CD4-positive, alpha-beta T cell treated with Interferon alpha-2 for 1 hour (primary cell): ENCODE data around the gene SNX13.

ENCODE experiments used
- DNase-seq, 2 donors: peaks; one replicate each; pipeline ENCODE4 v3.0.0-alpha.2; 2020 to 2022

The SNX13 gene

DNA sequence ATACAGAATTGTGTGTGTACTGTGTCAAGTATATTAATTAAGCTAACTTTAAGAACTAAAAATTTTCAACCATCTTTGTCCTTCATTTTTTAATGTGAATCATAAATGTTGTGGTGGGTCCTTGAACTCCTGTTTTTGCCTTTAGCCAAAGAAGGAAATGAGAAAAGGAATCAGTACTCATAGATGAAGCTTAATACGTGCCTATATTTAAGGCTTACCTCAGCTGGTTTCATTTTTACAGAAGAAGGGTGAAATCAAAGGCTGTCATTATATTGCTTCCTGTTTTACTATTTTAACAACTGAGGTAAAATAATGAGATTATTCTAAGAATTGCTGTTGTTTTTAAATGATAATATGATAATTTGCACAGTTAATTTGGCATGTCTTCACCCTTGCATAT, 6.3 kb upstream of the SNX13 start:
- peak in 1 of 2 donors; percentile 21 for DNase-seq

DNA sequence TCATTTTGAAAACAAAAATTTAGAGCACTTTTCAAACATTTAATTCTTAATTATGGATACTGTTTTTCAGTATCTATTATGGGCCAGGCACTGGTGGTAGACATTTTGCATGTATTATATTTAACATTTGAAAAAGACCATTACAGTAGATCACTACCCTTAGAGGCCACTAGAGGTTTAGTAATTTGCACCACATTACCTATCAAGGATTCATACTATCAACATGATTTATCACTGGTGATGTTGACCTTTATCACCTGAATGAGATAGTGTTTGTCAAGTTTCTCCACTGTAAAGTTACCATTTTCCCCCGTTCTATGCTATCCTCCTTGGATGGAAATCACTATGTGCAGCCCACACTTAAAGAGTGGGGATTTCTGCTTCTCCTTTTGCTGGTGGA, 4.4 kb upstream of the SNX13 start:
- no peak for DNase-seq

DNA sequence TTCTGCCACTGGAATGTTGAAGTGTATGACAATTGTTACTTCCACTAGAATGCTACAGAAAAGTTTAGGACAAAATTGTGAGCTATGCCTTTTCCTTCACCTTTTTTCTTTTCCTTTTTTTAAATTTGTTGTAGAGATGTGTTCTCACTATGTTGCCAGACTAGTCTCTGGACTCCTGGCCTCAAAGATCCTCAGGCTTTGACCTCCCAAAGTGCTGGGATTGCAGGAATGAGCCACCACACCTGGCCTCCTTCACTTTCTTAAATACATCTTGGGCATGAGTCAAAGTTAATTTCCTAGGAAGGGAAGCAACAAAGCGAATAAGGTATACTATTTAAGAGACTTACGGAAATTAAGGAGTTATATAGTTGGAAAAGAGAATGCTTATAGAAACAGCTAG, 2.7 kb upstream of the SNX13 start:
- no peak for DNase-seq

DNA sequence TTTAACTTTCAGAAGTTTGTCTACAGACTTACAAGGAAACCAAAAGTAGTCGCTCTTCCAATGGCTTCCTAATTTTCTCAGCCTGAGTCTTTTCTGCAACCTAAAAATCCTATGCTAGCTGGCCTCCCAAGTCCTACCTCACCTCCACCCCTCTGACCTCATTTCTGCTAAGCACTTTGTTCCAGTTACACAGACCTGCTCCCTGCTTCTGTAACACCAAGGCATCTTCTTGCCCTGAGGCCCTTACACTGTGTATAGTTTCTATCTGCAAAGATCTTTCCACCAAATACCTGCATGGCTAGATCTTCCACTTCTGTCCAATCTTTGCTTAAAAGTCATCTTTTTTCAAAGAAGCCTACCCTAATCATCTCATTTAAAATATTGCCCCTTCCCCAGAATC, 1.9 kb upstream of the SNX13 start:
- DNase-seq, result no peak

DNA sequence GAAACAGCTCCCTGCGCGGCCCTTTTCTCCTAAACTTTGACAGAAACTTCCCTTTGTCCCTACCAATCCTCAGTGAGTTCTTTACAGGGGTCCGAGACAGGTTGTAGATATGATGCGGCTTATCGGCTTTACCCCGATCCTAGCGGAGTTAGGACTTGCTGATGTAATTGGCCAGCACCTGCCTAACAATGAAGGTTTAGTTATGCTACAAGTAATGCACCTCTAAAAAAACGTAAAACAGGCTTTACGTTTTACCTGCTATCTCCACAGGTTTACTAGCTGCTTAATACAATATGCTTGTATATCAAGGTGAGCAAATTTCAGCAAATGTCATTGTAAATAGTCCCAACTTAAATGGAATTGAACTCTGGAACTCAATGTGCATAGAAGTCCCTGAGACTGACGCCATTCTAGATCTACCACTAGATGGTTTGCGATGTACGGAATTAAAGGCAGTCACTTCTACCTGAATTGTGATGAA, 697 bp upstream of the SNX13 start:
- peak in 1 of 2 donors; percentile 28 for DNase-seq

DNA sequence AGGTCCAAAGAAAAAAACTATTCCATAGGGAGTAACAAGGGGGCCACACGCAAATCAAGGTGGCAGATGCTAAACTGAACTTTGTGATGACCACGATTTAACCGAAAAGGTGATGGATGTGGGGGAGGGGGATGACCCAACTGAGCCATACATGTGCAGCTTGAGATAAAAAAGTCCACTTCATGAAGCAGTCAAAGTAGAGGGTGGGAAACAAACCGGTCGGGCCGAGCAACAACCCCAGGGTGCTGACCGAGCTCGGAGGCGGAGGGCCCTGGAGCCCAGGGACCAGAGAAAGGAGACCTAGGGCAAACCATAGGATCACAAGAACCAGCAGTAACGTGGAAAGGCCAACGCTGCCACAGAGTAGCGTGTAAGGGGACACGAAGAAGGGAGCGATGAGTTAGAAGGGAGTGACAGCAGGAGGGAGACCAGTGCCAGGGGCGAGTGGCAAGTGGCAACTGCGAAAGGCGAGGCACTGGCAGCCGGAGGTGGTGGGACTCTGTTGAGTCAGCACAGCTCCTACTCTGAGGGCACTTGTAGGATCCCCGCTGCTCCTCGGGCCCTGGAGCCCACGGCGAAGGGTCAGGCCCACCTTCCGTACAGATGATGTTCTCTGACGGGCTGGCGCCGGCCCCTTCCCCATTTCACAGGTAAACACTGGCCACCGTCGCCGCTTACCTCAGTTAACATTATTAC, 540 bp downstream of the SNX13 start:
- DNase-seq, result peak; percentile 30 to 55

DNA sequence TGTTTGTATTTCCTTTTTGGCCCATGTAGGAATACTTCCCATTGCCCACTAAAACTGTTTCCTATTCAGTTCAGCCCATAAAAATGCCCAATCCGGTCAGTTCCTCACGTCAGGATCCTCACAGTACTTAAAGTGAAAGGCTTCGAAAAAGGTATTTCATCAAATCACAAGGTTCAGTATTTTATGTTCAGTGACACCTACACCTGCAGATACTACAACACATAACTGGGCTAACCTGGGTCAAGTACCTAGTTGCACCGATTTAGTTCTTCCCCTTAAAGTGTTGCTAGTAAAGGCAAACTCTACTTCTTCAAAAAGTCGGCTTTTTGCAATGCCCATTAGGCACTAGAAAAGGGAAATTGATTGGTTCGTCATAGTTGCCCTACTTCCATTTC, 1.1 kb downstream of the SNX13 start:
- no peak for DNase-seq

DNA sequence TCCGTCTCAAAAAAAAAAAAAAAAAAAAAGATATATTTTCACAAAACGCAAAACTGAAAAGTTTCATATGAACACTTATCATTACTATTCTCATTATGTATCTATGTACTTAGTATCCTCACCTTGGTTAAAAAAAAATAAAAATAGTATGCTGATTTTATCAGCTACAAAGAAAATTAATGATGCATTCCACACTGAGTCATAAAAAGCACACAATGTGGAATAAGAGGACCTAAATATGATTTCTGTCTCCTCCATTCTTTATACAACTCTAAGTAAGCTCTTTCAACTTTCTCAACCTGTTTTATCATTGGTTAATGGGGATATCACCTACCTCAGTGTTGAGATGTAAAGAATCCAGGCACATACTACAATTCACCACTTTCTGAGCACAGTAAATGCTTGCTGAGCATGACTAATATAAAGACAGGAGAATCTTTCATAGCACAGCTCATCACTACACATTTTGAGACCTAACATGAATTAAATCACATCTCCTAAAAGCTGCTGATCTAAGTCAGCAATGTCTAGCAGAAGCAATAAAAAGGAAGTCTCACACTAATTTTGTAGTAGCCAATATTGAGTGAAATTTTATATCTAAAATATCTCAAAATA, 2.7 kb downstream of the SNX13 start:
- DNase-seq, result no peak

DNA sequence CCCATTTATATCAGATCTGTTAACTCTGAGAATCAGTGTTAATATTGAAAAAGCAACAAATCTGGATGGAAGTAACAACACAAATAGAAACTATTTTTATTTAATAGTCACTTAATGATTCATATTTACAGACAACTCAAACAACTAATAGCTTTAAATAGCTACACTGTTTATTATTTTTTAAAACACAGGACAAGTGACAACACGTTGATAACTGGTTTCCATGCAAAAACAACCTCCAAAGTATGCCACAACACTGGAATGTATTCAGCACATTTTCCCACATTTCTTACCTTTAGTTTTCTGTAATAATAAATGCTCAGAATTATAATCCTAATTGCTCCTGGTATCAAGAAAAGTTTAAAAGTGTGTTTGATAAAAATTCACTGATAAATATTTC, 4.0 kb downstream of the SNX13 start:
- no peak for DNase-seq

DNA sequence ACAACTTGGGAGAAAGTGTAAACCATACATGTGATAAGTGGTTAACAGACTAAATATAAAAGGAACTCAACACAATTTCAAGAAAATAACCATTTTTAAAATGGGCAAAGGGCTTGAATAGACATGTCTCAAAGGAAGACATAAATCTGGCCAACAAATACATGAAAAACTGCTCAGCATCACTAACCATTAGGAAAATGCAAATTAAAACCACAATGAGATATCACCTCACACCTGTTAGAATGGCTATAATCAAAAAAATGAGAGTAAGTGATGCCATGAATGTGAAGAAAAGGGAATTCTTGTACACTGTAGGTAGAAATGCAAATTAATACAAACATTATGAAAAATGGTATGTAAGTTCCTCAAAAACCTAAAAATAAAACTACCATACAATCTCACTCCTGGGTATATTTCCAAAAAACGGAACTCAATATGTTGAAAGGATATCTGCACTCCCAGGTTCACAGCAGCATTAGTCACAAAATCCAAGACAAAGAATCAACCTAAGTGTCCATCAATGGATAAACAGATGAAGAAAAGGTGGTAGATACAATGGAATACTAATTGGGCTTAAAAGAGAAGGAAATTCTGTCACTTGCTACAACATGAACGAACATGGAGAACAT, 5.6 kb downstream of the SNX13 start:
- no peak for DNase-seq

DNA sequence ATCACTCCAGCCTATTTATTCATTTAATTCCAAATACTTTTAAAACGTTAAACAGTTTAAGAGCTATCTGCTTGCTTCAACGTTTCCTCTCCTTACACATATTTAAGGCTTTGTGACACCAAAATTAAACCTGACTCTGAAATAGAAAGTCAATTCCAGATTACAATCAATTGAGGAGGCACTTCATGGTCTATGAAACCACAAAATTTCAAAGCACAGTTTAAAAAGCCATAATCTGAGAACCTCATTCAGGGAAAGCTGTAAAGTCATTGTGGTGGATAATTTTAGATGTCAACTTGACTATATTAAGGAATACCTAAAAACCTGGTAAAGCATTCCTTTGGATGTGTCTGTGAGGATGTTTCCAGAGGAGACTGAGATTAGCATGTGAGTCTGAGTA, 6.2 kb downstream of the SNX13 start:
- peak in 1 of 2 donors; percentile 11 for DNase-seq

DNA sequence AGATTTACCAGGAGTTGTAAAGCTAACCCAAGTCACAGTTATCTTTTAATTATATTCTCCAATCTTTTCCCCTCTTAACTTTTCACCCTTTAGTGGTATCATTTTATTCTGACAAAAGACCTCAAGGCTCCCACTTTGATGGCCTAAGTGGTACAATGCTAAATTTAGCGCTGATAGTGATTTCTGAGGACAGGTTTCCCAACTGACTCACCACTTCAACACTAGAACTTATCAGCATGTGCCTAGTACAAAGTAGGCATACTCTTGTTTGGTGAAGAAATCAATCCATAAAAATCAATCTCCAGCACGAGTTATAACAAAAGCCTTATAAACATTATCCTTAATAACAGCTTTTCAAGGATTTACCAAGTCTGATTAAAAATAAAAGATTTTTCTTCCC, 7.5 kb downstream of the SNX13 start:
- no peak for DNase-seq

DNA sequence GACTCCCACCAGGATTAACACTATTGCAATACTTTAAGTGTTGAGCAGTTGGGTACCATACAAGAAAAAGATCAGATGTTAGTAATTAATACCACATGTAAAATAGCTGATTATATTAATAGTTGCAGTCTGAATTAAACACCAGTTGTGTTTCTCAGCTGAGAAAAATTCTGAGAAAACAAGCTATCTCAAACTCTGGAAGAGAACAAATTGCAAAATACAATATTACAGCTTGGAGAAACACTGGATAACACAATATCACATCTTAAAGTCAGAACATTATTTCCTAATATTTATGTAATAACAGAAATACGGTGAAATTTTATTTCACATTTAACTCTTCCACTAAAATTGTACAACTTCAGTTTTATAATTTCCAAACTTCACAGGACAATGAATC, 9.2 kb downstream of the SNX13 start:
- DNase-seq, result no peak

DNA sequence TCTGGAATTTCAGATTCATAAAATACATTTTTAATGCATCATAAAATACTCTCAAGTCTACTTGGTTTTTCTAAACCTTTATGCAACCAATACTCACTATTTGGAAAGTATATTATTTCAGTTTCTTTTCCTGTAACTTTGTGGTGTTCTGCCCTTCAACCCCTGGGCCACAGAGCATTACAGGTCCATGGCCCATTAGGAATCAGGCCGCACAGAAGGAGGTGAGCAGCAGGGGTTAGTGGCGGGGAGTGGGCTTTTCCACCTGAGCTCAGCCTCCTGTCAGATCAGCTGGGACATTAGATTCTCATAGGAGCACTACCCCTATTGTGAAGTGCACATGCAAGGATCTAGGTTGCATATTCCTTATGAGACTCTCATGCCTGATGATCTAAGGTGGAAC, 9.7 kb downstream of the SNX13 start:
- DNase-seq, result no peak

DNA sequence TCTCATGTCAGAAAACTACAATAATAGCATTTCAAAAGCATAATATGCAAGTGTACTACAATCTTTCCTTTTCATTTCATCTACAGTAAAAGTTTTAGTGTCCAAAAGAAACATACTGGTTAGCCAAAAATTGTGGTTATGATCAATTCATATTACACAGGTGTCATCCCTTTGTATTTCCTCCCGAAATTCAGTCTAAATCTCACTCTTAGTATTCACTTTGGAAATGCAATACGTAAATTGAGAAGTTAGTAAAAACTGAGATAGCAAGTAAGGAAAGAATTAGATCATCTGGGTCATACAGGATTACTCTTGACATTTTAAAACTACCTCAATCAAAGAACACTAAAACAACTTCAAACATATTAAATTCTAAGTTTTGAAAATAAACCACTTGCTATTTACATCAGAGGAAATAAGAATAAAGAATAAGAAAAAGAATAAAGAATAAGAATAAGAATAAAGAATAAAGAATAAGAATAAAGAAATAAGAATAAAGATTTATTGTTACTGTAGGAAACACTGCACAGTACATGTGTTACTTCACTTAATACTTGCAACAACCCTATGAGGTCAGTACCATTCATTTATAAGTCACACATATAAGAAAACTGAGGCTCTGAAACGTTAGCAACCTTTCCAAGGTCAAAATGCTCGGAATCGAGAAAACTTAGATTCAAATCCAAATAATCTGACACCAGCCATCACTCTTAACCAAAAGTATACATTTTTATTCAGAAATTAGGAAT, 10.5 kb downstream of the SNX13 start:
- DNase-seq, result no peak

DNA sequence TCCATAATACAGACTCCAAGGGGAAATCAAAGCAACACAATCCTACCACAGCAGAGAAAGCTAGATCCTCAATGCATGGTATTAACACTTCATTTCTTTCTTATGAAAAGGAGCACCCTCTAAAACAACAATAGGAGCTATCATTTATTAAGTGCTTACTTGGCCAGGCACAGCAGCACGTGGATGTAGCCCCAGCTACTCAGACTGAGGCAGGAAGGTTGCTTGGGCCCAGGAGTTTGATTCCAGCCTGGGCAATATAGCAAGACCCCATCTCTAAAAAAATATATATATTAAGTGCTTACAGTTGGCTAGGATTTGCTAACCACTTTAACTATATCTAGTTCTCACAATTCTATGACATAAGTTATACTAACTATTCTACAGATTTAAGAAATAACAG, 12.2 kb downstream of the SNX13 start:
- DNase-seq, result no peak

DNA sequence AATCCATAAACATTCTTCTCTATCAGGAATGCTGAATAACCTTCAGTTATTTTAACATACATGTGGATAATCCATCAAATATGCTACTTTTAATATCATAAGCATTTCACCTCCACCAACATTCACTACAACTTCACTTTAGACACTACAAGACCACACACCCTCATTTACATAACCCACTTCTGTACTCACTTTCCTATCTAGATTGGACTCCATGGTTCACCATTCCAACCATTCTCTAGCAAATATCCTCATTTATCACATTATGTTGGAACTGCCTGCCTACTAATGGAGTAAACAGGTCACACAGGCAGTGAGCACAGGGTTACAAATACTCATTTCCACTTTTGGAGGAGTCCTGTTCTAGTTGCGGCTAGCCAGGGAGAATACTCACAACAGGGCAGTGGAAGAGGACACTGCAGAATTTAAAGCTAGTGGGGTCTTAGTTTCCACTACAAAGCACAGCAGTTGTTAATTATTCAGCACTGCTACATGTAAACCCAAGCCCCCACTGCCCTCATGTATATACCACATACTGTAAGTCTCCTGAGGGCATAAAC, 18.4 kb downstream of the SNX13 start:
- DNase-seq, result no peak

DNA sequence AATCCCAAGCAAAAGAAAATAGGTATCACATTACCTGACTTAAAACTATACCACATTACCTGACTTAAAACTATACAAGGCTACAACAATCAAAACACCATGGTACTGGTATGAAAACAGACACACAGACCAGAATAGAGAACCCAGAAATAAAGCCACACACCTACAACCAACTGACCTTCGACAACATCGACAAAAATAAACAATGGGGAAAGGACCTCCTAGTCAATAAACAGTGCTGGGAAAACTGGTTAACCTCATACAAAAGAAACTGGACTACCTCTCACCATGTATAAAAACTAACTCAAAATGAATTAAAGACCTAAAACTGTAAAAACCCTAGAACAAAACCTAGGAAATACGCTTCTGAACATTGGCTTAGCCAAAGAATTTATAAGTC, 22.5 kb downstream of the SNX13 start:
- no peak for DNase-seq

DNA sequence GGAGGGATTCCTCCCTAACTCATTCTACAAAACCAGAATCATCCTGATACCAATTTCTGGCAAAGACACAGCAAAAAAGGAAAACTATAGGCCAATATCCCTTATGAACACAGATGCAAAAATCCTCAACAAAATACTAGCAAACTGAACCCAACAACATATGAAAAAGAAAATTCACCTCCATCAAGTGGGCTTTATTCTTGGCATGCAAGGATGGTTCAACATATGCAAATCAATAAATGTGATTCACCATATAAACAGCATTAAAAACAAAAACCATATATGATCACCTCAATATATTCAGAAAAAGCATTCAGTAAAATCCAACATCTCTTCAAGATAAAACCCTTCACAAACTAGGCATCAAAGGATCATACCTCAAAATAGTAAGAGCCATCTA, 23.5 kb downstream of the SNX13 start:
- no peak for DNase-seq

DNA sequence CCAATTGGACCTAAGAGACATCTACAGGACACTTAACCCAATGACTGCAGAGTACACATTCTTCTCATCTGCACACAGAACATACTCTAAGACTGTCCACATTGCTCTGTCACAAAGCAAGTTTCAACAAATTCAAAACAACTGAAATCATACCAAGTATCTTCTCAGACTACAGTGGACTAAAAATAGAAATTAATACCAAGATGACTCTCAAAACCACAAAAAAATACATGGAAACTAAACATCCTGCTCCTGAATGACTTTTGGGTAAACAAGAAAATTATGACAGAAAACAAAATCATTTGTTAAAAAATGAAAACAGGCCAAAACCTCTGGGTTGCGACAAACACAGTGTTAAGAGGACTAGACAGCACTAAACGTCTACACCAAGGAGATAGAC, 24.5 kb downstream of the SNX13 start:
- DNase-seq, result no peak

DNA sequence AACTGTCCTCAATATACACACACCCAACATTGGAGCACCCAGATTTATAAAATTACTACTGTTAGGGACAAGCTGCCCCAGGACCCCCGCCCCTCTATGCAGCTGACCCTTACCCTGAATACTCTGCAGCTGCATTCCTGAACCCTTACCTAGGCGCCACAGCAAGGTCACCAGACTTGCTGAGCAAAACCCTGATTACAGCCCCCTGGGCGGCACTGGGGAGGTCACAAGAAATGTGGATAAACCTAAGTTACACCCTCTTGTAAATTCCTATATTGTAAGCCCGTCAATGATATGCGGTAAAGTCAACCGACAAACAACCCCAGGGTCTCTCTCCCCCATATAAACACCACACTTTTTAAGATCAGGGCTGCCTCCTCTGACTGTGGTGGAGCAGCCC, 25.1 kb downstream of the SNX13 start:
- no peak for DNase-seq

DNA sequence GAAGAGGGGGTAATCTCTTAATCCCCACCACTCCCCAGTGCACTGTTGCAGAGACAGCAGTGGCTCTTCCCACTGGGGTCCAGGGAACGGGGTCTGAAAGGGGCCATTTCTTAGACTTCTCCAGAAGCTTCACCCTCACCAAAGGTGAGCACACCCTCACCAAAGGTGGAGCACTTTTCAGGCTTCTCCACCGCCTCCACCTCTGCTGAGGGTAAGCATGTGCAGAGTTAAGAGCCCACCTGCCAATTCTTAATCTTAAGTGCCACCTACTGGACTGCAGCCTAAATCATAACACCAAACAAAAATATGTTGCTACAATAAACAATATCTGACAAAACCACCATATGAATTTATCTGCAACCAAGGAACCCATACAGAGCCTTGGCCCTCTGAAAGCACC, 27.0 kb downstream of the SNX13 start:
- no peak for DNase-seq

DNA sequence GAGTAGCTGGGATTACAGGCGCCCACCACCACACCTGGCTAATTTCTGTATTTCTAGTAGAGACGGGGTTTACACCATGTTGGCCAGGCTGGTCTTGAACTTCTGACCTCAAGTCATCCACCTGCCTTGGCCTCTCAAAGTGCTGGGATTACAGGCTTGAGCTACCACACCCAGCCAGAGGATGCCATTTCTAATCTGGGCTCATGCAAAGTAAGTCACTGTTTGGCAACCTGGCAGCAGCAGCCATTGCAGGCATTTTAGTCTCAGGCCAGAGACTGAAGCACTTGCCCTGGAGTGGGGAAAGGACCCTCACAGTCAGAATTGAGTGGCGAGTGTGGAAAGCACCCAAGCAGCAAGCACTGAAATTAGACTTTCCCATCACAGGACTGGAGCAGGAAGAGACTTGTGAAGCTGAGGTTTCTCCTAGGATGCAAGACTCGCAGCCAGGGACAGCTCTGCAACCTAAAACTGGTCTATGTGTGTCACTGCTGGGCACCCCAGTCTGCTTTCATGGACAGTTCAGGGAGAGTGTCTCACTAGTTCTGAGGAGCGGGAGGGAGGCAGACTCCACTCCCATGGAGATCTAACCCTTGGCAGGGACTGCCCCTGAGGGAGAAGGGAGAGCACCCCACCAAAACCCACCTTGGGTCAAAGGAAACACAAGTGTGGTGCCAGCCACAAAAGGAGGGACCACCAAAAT, 27.6 kb downstream of the SNX13 start:
- no peak for DNase-seq
